ENCODE measurements around the gene RAD52.
A peak's percentile ranks its signal among the peaks of the same experiment; 100 is the strongest.

RAD52 gene

GRCh38 chr12:949453-950191 lies at the start of gene RAD52:
RAD52 (minus strand) TSS chr12:949694; CDS start chr12:933058, 16,636 bp downstream.
- DNase-seq (ENCODE audit: low spot score) = peak; percentile 97

- no peak for DNase-seq (ENCODE audit: low spot score)
Measured at GRCh38 chr12:998020-998874, 48.8 kb upstream of the RAD52 start.

- DNase-seq (ENCODE audit: low spot score) = no peak
Measured at GRCh38 chr12:997505-997904, 48.0 kb upstream of the RAD52 start.

GRCh38 chr12:996881-997280 lies 47.4 kb upstream of the RAD52 start:
- DNase-seq (ENCODE audit: low spot score) = no peak

GRCh38 chr12:992647-993046 lies 43.2 kb upstream of the RAD52 start:
- no peak for DNase-seq (ENCODE audit: low spot score)

GRCh38 chr12:991350-992333 lies 42.1 kb upstream of the RAD52 start:
- DNase-seq (ENCODE audit: low spot score) = peak; percentile 11

- peak; percentile 82 for DNase-seq (ENCODE audit: low spot score)
Measured at GRCh38 chr12:990661-991349, 41.3 kb upstream of the RAD52 start, which contains the start of gene ERC1. ERC1 (plus strand) TSS chr12:991223; CDS start chr12:1027904, 36,681 bp downstream.

GRCh38 chr12:989751-990660 lies 40.5 kb upstream of the RAD52 start:
- DNase-seq (ENCODE audit: low spot score) = peak; percentile 39

GRCh38 chr12:989051-989450 lies 39.6 kb upstream of the RAD52 start:
- DNase-seq (ENCODE audit: low spot score) = no peak

- DNase-seq (ENCODE audit: low spot score) = no peak
Measured at GRCh38 chr12:988646-989045, 39.2 kb upstream of the RAD52 start.

GRCh38 chr12:981961-982360 lies 32.5 kb upstream of the RAD52 start:
- no peak for DNase-seq (ENCODE audit: low spot score)

GRCh38 chr12:981176-981828 lies 31.8 kb upstream of the RAD52 start:
- peak; percentile 46 for DNase-seq (ENCODE audit: low spot score)

GRCh38 chr12:979349-979748 lies 29.9 kb upstream of the RAD52 start:
- no peak for DNase-seq (ENCODE audit: low spot score)

- DNase-seq (ENCODE audit: low spot score) = no peak
Measured at GRCh38 chr12:977156-977555, 27.7 kb upstream of the RAD52 start.

- DNase-seq (ENCODE audit: low spot score) = no peak
Measured at GRCh38 chr12:976644-977043, 27.1 kb upstream of the RAD52 start.

- DNase-seq (ENCODE audit: low spot score) = no peak
Measured at GRCh38 chr12:974271-974862, 24.9 kb upstream of the RAD52 start.

GRCh38 chr12:971991-972390 lies 22.5 kb upstream of the RAD52 start:
- DNase-seq (ENCODE audit: low spot score) = no peak

GRCh38 chr12:969821-970220 lies 20.3 kb upstream of the RAD52 start:
- DNase-seq (ENCODE audit: low spot score) = no peak

- no peak for DNase-seq (ENCODE audit: low spot score)
Measured at GRCh38 chr12:968545-968944, 19.1 kb upstream of the RAD52 start.

Measured in activated CD4-positive, alpha-beta T cell treated with anti-CD3 and anti-CD28 coated beads, Interleukin-2, Interleukin-4, amounts not matched to agents 100 ng/mL and 50 ng/mL, durations not matched to agents 16 hours and 8 hours (primary cell).